ENCODE data around the gene GSK3B.
"Not testable (repeated sequence)": the region's sequence is repeated elsewhere in the genome, so short reads cannot be mapped to it uniquely, and the experiment has no call there.

GSK3B gene

GRCh38 chr3:120052677-120053076 is 41.6 kb downstream of the GSK3B start:
- DNase-seq: no peak

- no peak for DNase-seq
Observed at GRCh38 chr3:120052225-120052624, 42.0 kb downstream of the GSK3B start.

GRCh38 chr3:120051570-120051969 is 42.7 kb downstream of the GSK3B start:
- DNase-seq: not testable (repeated sequence)

DNA sequence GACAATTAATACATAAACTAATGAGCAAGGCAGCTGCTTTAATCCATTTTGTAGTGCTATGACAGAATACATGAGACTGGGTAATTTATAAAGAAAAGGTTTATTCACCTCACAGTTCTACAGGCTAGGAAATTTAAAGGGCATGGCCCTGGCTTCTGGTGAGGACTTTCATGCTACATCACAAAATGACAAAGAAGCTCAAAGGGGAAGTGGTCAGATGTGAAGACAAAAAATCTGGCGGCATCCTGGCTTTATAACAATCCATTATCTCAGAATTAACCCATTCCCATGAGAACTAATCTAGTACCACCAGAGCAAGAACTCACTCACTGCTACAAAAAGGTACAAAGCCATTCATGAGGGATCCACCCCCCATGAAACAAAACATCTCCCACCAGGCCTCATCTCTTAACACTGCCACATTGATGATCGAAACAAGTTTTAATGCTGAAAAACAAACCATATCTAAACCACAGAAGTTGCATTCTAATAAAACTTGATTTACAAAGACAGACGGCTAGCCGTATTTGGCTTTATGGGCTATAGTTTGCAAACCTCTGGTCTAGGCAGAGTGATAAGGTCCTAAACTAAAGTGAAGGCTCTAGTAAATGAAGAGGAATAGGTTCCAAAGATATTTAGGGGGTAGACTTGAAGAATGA is 44.2 kb downstream of the GSK3B start:
- peak in 1 of 4 experiments; percentile 37 for DNase-seq

DNA sequence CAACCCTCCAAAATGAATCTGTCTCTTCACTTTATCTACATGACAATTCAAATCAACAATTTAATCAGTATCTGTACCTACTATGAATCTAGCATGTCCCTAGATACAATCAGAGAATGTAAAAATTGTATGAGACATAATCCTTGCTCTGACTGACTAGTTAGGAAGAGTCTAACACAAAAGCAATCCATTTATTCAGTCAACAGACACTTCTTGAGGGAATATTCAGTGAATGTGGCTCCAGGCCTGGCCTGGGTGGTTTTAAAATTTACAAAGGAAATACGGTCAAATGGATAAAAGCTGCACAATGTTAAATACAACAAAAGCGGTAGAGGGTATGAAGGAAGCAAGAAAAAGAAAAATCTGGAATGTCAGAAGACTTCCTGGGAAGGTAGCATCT is 45.2 kb downstream of the GSK3B start:
- no peak for DNase-seq

- no peak for DNase-seq
Observed at GRCh38 chr3:120048355-120049041, 45.7 kb downstream of the GSK3B start.

GRCh38 chr3:120047686-120048085 is 46.6 kb downstream of the GSK3B start:
- no peak for DNase-seq

DNA sequence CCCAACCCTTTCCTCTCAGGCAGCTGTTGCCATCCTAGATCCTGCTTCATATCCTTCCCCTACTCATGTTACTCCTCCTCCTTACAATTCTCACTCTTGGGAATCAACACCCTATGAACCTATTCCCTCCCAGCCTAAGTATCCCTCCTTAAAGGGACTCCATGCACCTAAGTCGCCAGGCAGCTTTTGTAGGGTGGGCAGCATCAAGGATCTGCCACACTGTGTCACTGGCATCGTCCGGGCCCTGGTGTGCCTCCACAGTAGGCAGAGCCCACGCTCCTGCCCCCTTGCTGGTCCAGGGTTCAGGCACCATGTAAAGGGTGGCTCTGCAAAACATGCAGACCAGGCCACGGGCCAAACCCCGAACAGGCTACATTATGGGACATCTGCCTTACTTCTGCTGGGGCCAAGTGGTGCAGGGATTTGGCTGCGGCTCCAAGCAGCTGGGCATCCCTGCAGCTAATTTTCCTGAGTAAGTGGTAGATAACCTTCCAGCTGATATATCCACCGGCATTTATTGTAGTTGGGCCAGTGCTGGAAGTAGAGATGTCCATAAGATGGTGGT is 53.4 kb downstream of the GSK3B start:
- DNase-seq: no peak

DNA sequence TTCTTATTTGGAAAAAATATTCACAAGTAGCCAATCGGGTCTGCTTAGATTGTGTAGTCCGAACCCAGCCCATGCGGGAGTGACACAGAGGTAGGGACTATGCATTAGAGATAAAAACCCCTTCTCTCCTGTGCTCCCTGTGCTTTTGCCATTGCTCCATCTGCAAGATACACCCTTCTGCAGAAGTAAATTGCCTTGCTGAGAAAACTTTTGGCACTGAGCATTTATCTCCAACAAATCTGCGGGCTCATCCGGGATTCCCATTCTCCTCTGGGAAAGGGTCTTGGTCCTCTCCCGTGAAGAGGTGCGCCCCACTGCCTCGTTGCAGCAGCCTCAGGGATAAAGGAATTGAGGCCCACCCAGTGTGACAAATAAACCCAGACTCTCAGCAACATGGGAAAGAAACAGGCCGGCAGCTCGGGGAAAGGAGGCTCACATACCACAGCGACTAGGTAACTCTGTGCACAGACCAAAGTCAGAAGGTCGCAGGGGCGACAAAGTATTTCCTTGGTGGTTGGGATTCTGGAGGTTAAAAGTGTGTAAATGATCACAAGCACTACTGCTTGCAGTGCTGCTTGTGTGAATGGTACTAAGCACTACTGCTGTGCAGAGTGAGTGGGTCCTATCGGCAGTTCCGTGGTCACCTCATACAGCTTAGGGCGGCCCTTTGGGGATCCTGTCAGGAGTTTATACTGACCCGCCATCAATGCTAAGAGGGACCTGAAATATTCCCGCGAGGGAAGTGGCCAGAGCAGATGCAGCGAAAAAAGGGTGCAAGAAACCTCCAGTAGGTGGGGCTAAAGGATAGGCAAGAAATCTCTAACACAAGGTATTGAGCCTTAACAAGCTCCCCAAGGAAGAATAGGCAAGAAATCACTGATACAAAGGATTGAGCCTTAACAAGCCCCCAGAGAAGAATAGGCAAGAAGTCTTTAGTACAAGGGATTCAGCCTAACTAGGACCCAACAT is 54.3 kb downstream of the GSK3B start:
- DNase-seq: no peak

- peak; percentile 33 to 71 (median 64) for DNase-seq
Observed at GRCh38 chr3:120033596-120033995, 60.7 kb downstream of the GSK3B start.

- no peak for DNase-seq
Observed at GRCh38 chr3:120031561-120031960, 62.7 kb downstream of the GSK3B start.

DNA sequence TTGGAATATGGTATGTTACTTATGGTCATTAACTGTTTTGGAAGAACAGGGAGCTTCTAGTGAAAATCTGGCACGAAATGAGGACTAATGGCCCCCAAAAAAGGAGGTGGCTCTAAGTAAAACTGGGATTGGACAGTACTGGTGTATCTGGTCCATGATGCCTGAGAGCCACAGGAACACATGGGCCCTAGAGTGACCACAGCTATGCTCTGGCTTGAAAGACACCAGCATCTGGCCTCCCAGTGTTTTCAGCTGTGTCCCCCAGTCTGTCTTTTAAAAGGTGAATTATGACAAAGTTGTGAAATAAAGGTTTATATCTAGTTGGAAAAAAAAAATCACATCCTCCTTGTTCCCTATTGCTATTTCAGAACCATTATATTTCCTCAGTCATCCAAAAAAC is 64.5 kb downstream of the GSK3B start:
- DNase-seq: no peak

DNA sequence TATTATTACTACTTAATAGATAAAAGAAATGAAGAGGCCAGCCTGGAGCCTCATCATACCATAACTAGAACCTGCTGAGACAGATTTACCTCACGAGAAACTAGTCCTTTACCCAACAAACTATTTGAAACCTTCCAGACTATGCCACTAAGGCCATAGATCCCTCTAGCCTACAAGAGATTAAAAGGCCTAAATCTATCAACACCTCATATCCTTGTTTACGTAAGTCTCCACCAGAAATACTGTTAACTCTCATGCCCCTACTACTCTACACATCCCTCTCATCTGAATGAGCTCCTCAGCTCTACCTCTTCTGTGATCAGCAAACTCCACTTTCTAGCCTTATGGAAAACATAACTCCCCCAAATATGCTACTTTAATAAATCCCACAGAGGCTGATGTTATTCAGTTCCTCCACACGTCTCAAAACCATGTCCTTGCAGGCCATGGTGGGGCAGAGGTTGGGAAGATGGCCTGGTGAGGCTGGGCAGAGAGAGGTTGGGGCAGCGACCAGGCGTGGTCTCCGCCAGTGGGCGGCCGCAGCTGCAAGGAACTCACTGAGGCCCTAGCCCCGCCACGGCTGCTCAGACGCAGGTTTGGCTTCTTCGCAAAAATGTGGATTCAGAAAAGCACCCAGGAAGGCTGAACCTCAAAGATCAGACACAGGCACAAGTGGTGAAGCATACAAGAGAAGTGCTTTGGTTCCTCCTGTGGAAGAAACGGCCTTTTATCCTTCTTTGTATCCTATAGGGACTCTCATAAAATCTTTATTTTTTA is 65.8 kb downstream of the GSK3B start:
- no peak for DNase-seq

- no peak for DNase-seq
Observed at GRCh38 chr3:120027226-120027625, 67.0 kb downstream of the GSK3B start.

DNA sequence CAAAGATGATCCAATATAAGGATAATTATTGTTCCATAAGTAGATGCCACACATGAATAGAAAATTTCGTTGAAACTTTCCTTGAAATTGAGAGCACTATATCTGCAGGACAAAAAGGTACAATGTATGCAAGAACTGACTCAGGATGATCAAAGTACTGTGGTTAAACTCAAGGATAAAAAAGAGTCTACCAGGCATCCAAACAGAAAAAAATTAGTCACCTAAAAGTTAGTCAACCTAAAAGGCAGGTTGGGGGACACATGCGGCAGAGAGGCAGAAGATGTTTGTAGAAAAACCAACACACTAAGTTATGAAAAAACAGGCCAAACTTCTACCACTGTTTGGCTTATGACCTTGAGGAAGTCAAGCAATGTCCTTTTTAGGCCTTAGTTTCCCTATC is 68.7 kb downstream of the GSK3B start:
- no peak for DNase-seq

DNA sequence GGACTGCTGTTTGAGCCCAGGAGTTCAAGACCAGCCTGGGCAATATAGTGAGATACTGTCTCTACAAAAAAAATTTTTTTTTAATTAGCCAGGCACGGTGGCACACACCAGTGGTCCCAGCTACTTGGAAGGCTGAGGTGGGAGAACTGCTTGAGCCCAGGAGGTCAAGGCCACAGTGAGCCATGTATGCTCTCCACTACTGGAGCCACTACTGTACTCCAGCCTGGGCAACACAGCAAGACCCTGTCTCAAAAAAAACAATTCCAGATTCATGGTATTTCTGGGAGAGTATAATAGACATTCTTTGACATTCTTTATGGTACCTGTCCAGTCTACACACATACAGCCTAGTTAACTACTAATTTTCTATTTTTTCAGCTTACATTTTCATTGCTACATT is 70.1 kb downstream of the GSK3B start:
- DNase-seq: no peak

DNA sequence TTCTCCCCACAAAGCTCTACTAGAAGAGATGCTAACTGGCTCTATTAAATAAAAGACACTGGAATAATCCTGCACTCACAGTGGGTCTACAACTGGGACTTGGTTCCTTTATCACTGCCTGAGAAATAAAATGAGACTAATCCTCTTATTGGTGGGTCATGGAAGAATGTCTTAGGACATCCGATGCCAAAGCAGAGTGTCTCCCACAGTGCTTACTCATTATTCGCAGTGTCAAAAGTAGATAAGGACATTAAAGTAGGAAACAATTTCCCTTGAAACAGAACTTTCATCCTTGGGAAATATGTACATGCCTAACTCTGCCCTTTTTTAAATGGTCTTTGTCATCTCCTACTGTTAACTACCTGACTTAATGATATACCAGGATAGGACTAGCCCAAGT is 71.5 kb downstream of the GSK3B start:
- DNase-seq: no peak

DNA sequence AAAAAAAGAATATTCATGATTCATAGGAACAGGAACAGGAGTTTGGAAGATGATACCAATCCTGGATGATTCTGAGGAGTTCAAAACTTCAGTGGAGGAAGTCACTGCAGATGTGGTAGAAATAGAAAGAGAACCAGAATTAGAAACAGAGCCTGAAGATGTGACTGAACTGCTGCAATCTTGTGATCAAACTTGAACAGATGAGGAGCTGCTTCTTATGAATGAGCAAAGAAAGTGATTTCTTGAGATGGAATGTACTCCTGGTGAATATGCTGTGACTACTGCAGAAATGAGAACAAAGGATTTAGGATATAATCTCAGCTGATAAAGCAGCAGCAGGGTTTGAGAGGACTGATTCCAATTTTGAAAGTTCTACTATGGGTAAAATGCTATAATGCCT is 72.7 kb downstream of the GSK3B start:
- DNase-seq: peak in 2 of 4 experiments; percentile 17

DNA sequence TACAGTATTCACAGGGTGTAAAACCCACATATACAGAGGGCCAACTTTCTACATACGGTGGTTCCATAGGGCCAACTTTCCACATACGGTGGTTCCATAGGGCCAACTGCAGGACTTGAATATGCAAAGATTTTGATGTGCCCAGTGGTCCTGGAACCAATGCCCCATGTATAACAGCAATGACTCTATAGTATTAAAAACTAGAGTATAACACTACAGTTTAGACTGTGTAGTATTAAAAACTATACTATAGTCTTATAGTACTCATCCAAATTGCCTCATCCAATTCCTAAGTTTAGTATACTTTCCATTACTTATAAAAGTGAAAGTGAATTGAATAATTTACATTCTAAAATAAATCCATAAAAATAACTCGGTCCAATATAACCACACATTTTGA is 75.9 kb downstream of the GSK3B start:
- no peak for DNase-seq

GRCh38 chr3:120017692-120018091 is 76.6 kb downstream of the GSK3B start:
- DNase-seq: no peak

DNA sequence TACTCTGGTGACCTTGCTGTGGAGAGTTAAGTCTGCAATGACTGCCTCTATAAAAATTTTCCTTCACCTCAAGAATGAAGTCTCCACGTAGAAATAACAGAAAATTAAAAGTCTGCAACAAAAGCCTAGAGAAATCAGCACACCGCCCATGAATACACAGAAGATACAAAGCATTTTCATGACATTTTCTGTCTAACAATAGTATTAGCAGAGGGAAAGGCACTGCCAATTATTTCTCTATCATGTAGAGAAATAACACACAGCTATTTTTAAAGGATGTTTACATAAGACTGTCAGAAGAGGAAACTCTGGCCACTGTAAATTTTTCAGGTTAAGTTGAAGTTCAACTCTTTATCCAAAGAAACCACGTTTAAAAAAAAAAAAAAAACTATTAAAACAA is 80.8 kb downstream of the GSK3B start:
- DNase-seq: no peak

DNA sequence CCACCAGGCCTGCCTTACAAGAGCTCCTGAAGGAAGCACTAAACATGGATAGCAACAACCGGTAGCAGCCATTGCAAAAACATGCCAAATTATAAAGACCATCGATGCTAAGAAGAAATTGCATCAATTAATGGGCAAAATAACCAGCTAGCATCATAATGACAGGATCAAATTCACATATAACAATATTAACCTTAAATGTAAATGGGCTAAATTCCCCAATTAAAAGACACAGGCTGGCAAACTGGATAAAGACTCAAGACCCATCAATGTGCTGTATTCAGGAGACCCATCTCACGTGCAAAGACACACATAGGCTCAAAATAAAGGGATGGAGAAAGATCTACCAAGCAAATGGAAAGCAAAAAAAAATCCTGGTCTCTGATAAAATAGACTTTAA is 88.5 kb downstream of the GSK3B start:
- DNase-seq: not testable (repeated sequence)
